HCT116 (cell line): ENCODE results near the gene NDUFA7. TPM values are rescaled to one million over a fixed set of nuclear protein-coding genes. Genes with fewer than 3 reads are reported as not detected.
"Not testable (repeated sequence)": the region's sequence is repeated elsewhere in the genome, so short reads cannot be mapped to it uniquely, and the experiment has no call there.

Experiments used
- ATAC-seq: fragments of 200-7000 bp; cut with Tn5 transposase; 2 replicates; pipeline ENCODE4 v1.9.1; 2020; ENCODE audit warnings: mild to moderate bottlenecking, moderate library complexity
- BruUV-seq: library from RNA; stranded (reverse); fragments of 400-500 nt; replicated peaks from 2 replicates; lab custom pipeline; 2021; lab: Mats Ljungman, UMichigan
- CTCF ChIA-PET: fragments of 300-600 bp; sonication (Branson Sonifier 250); formaldehyde crosslinking; loops from one replicate; lab custom pipeline; 2021; ENCODE audit warnings: antibody characterized with exemption; lab: Charles Lee
- POLR2A ChIA-PET: fragments of 300-600, 350-600 bp; sonication (Branson Sonifier 250); formaldehyde crosslinking; loops from one replicate; lab custom pipeline; 2021; ENCODE audit warnings: antibody characterized with exemption; lab: Charles Lee
- RAD21 ChIA-PET, 2 experiments: fragments of 300-600 bp; sonication (Branson Sonifier 250); formaldehyde crosslinking; loops; one replicate each; lab custom pipeline; 2023; ENCODE audit warnings: low total read pairs in 2 of 2; ENCODE audit not compliant: uncharacterized antibody in 2 of 2, unreplicated experiment in 2 of 2, low non-redundant PET in 1 of 2; lab: Charles Lee
- DNase-seq: peaks from one replicate; pipeline ENCODE4 v3.0.0-alpha.2; 2010; ENCODE audit warnings: low read depth, low spot score
- H2AFZ ChIP-seq: fragments of 200-600 bp; shearing (Covaris generic), sonication (generic); 2 replicates; pipeline ENCODE4 v1.6.1; 2017; ENCODE audit warnings: low read depth, mixed run types, mixed read lengths, antibody characterized with exemption, low read length; ENCODE audit not compliant: poor library complexity, severe bottlenecking
- H3K27ac ChIP-seq: 2 replicates; pipeline ENCODE4 v1.5.1; 2012; ENCODE audit warnings: low read depth, low read length
- H3K27me3 ChIP-seq: fragments of 200-600 bp; sonication (generic); 2 replicates; pipeline ENCODE4 v1.6.1; 2016; ENCODE audit warnings: mixed run types, low read length, mixed read lengths; ENCODE audit not compliant: insufficient read depth
- H3K36me3 ChIP-seq, 2 experiments: fragments of 200-500 bp in 1 of 2; fragments of 200-600 bp in 1 of 2; sonication (Bioruptor generic) in 1 of 2; sonication (generic) in 1 of 2; 2 replicates each; pipeline versions ENCODE4 v1.5.1 to v1.6.1; 2014 to 2016; ENCODE audit warnings: low read length in 2 of 2, inconsistent platforms in 1 of 2, mixed read lengths in 1 of 2, mixed run types in 1 of 2; ENCODE audit not compliant: insufficient read depth in 2 of 2, control insufficient read depth in 1 of 2
- H3K4me1 ChIP-seq, 2 experiments: fragments of 200-600 bp in 1 of 2; sonication (generic) in 1 of 2; 2 replicates each; pipeline versions ENCODE4 v1.5.1 to v1.6.1; 2012 to 2017; ENCODE audit warnings: low read length in 2 of 2, inconsistent platforms in 1 of 2, mild to moderate bottlenecking in 1 of 2, mixed read lengths in 1 of 2, mixed run types in 1 of 2, moderate library complexity in 1 of 2; ENCODE audit not compliant: insufficient read depth in 2 of 2, control insufficient read depth in 1 of 2
- H3K4me2 ChIP-seq: fragments of 200-600 bp; sonication (generic); 2 replicates; pipeline ENCODE4 v1.6.1; 2017; ENCODE audit warnings: mixed run types, low read length, mixed read lengths
- H3K4me3 ChIP-seq, 2 experiments: fragments of 200-600 bp in 1 of 2; sonication (generic) in 1 of 2; replicated peaks in 1 of 2; 2 replicates each; pipeline ENCODE4 v1.5.1; 2011 to 2016; ENCODE audit warnings: low read length in 2 of 2, control low read depth in 1 of 2, low read depth in 1 of 2, mild to moderate bottlenecking in 1 of 2, mixed read lengths in 1 of 2, mixed run types in 1 of 2
- H3K79me2 ChIP-seq: fragments of 200-600 bp; sonication (generic); 2 replicates; pipeline ENCODE4 v1.6.1; 2017; ENCODE audit warnings: mild to moderate bottlenecking, mixed run types, low read length, moderate library complexity, mixed read lengths; ENCODE audit not compliant: insufficient read depth
- H3K9ac ChIP-seq: fragments of 200-600 bp; sonication (generic); 2 replicates; pipeline ENCODE4 v1.6.1; 2016; ENCODE audit warnings: low read length, mixed read lengths
- H3K9me2 ChIP-seq: fragments of 200-600 bp; sonication (generic), shearing (Covaris generic); 2 replicates; pipeline ENCODE4 v1.6.1; 2017; ENCODE audit warnings: mixed run types, mild to moderate bottlenecking, moderate library complexity; ENCODE audit not compliant: insufficient read depth
- H3K9me3 ChIP-seq, 2 experiments: fragments of 200-500 bp in 1 of 2; fragments of 200-600 bp in 1 of 2; sonication (Bioruptor generic) in 1 of 2; sonication (generic) in 1 of 2; 2 replicates each; pipeline ENCODE4 v1.6.1; 2014 to 2017; ENCODE audit warnings: low read length in 2 of 2, mixed read lengths in 2 of 2, inconsistent platforms in 1 of 2, low read depth in 1 of 2, mild to moderate bottlenecking in 1 of 2, mixed run types in 1 of 2, moderate library complexity in 1 of 2; ENCODE audit not compliant: control insufficient read depth in 1 of 2, insufficient read depth in 1 of 2
- H4K20me1 ChIP-seq: fragments of 200-600 bp; sonication (generic), shearing (Covaris generic); 2 replicates; pipeline ENCODE4 v1.6.1; 2017; ENCODE audit warnings: mixed run types, mild to moderate bottlenecking, moderate library complexity; ENCODE audit not compliant: insufficient read depth
- CEBPB ChIP-seq: IDR thresholded peaks from 2 replicates; pipeline ENCODE4 v1.6.1; 2012; ENCODE audit warnings: low read depth
- ELF1 ChIP-seq: IDR thresholded peaks from 2 replicates; pipeline ENCODE4 v1.6.1; 2012; ENCODE audit warnings: low read depth, borderline replicate concordance
- FOSL1 ChIP-seq: IDR thresholded peaks from 2 replicates; pipeline ENCODE4 v1.6.1; 2012; ENCODE audit warnings: low read depth
- POLR2AphosphoS5 ChIP-seq: IDR thresholded peaks from 2 replicates; pipeline ENCODE4 v1.6.1; 2011; ENCODE audit warnings: mild to moderate bottlenecking, low read depth, low read length, moderate library complexity
- SIN3A ChIP-seq: IDR thresholded peaks from 2 replicates; pipeline ENCODE4 v1.6.1; 2012; ENCODE audit warnings: low read depth
- YY1 ChIP-seq: IDR thresholded peaks from 2 replicates; pipeline ENCODE4 v1.6.1; 2011; ENCODE audit warnings: low read length, low read depth, moderate library complexity, mild to moderate bottlenecking; ENCODE audit not compliant: insufficient replicate concordance; ENCODE audit errors: extremely low read depth
- ZNF274 ChIP-seq: fragments of 200-500 bp; sonication (Bioruptor generic); IDR thresholded peaks from 2 replicates; pipeline ENCODE4 v1.6.1; 2014; ENCODE audit warnings: mild to moderate bottlenecking, low read depth, low read length, inconsistent platforms
- intact Hi-C: fragments of 100-400 bp; cut with micrococcal nuclease; formaldehyde crosslinking; loops from 2 replicates; pipeline ENCODE4 v1.10.0; 2022
- total RNA-seq: library from RNA; stranded (reverse); gene quantifications from one replicate; pipeline ENCODE4 v1.2.1, GENCODE V29; 2021; ENCODE audit not compliant: unreplicated experiment
- TF ChIP-seq, protein P1 (sequence below): IDR thresholded peaks from 2 replicates; pipeline ENCODE4 v1.6.1; 2012; ENCODE audit warnings: low read depth
- TF ChIP-seq, protein P2 (sequence below): IDR thresholded peaks from 2 replicates; pipeline ENCODE4 v1.6.1; 2011; ENCODE audit warnings: mild to moderate bottlenecking, low read length, moderate library complexity; ENCODE audit not compliant: insufficient replicate concordance; ENCODE audit errors: extremely low read depth
- TF ChIP-seq, protein P3 (sequence below): IDR thresholded peaks from 2 replicates; pipeline ENCODE4 v1.6.1; 2012
- TF ChIP-seq, protein P4 (sequence below): IDR thresholded peaks from 2 replicates; pipeline ENCODE4 v1.6.1; 2012

NDUFA7 gene
- total RNA-seq, 1 experiment from 2014 or later, result 86.9 TPM

DNA sequence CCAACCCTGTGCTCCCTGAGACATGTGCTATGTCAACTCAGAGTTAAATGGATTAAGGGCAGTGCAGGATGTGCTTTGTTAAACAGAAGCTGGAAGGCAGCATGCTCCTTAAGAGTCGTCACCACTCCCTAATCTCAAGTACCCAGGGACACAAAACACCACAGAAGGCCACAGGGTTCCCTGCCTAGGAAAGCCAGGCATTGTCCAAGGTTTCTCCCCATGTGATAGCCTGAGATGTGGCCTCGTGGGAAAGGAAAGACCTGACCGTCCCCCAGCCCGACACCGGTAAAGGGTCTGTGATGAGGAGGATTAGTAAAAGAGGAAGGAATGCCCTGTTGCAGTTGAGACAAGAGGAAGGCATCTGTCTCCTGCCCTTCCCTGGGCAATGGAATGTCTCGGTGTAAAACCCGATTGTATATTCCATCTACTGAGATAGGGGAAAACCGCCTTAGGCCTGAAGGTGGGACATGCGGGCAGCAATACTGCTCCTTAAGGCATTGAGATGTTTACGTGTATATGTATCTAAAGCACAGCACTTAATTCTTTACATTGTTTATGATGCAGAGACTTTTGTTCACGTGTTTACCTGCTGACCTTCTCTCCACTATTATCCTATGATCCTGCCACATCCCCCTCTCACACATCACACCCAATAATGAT lies 6.1 kb downstream of the NDUFA7 start:
- H3K9me2 ChIP-seq, H3K27me3 ChIP-seq, ATAC-seq, H3K27ac ChIP-seq, H3K4me3 ChIP-seq, H3K9ac ChIP-seq, CTCF ChIA-PET, H3K4me2 ChIP-seq, DNase-seq, H2AFZ ChIP-seq, intact Hi-C loops, H3K9me3 ChIP-seq, RAD21 ChIA-PET, BruUV-seq, H4K20me1 ChIP-seq: not testable (repeated sequence)
- Histone ChIP-seq H3K36me3 (peaks cover 19 to 40% of the 10 kb centered on the region in 2 experiments; a peak in 3 of 4 replicates), H3K79me2 (peaks cover 29% of the 10 kb centered on the region), H3K4me1 (peaks cover 4 to 13% of the 10 kb centered on the region in 2 experiments; a peak in 3 of 4 replicates)
- POLR2A ChIA-PET, result interaction anchor here (0.7 kb wide), 2 partner anchors 48 to 1560 kb away, joined by 3 to 4 read pairs; no protein-coding TSS in a partner anchor

DNA sequence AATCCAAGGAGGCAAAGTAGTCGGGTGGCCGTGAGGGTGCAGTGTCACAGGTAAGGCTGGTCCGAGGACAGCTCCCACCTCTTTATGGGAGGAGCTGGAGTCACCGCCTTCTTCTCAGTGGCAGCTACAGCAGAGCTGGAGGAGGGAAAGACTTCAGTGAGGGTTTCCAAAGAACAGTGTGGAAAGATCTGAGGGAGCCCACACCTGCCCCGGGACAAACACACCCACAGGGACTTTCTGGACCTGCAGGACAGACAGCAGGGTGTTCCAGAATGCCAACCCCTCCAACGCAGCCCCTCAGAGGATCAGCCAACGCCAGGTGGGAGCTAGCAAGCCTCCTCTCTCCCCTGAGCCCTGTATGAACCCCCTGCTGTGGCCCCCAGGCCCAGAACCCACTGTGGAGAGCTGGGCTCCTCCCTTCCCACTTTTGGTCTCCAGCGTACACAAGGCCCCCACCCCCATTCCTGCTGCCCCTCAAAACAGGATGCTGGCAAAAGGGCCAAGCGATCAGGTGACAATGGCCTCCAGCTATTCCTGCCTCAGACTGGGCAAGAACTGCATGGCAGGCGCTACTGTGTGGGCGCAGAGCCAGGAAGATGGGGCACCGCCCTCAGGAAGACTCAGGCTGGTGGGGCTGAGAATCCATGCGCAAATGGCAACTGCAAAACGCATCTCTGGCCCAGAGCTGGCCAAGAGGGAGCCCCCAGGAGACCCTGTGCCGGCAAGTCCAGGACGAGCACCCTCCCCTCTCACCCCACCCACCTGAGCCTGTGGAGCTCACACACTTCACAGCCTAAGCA lies 9.5 kb downstream of the NDUFA7 start:
- ATAC-seq (no peak), DNase-seq (no peak)
- no peaks in the 10 kb centered on the region for H3K27me3 ChIP-seq
- peaks cover 6 to 35% of the 10 kb centered on the region in 2 experiments for H3K4me1 ChIP-seq
- H2AFZ ChIP-seq, result no peak overlapping the region
- H3K79me2 ChIP-seq, result peaks cover 13% of the 10 kb centered on the region
- H3K36me3 ChIP-seq, result peaks cover 19 to 36% of the 10 kb centered on the region in 2 experiments; a peak in 3 of 4 replicates
- H3K27ac ChIP-seq, result no peak overlapping the region
- intact Hi-C loops, result no loop called here
- H3K9me3 ChIP-seq, result no peaks in the 10 kb centered on the region
- ChIA-PET RAD21 (no interaction called here), POLR2A (interaction anchor here (1.2 kb wide), 1 partner anchor 10 kb away, joined by 4 read pairs; the partner anchor contains the start of genes NDUFA7 and RPS28), CTCF (no interaction called here)
- H3K9me2 ChIP-seq, result no peaks in the 10 kb centered on the region
- no TSS peak for BruUV-seq
- no peak overlapping the region for H3K4me3 ChIP-seq
- H4K20me1 ChIP-seq, result no peaks in the 10 kb centered on the region
- no peak overlapping the region for H3K9ac ChIP-seq
- H3K4me2 ChIP-seq, result no peak overlapping the region
- TF ChIP-seq SIN3A, result no peak
- TF ChIP-seq POLR2AphosphoS5, result no peak
- TF ChIP-seq ZNF274, result no peak
- TF ChIP-seq YY1, result no peak
- TF ChIP-seq, protein P1, sequence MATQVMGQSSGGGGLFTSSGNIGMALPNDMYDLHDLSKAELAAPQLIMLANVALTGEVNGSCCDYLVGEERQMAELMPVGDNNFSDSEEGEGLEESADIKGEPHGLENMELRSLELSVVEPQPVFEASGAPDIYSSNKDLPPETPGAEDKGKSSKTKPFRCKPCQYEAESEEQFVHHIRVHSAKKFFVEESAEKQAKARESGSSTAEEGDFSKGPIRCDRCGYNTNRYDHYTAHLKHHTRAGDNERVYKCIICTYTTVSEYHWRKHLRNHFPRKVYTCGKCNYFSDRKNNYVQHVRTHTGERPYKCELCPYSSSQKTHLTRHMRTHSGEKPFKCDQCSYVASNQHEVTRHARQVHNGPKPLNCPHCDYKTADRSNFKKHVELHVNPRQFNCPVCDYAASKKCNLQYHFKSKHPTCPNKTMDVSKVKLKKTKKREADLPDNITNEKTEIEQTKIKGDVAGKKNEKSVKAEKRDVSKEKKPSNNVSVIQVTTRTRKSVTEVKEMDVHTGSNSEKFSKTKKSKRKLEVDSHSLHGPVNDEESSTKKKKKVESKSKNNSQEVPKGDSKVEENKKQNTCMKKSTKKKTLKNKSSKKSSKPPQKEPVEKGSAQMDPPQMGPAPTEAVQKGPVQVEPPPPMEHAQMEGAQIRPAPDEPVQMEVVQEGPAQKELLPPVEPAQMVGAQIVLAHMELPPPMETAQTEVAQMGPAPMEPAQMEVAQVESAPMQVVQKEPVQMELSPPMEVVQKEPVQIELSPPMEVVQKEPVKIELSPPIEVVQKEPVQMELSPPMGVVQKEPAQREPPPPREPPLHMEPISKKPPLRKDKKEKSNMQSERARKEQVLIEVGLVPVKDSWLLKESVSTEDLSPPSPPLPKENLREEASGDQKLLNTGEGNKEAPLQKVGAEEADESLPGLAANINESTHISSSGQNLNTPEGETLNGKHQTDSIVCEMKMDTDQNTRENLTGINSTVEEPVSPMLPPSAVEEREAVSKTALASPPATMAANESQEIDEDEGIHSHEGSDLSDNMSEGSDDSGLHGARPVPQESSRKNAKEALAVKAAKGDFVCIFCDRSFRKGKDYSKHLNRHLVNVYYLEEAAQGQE, result no peak
- TF ChIP-seq, protein P2, sequence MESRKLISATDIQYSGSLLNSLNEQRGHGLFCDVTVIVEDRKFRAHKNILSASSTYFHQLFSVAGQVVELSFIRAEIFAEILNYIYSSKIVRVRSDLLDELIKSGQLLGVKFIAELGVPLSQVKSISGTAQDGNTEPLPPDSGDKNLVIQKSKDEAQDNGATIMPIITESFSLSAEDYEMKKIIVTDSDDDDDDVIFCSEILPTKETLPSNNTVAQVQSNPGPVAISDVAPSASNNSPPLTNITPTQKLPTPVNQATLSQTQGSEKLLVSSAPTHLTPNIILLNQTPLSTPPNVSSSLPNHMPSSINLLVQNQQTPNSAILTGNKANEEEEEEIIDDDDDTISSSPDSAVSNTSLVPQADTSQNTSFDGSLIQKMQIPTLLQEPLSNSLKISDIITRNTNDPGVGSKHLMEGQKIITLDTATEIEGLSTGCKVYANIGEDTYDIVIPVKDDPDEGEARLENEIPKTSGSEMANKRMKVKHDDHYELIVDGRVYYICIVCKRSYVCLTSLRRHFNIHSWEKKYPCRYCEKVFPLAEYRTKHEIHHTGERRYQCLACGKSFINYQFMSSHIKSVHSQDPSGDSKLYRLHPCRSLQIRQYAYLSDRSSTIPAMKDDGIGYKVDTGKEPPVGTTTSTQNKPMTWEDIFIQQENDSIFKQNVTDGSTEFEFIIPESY, result no peak
- no peak for TF ChIP-seq ELF1
- TF ChIP-seq, protein P3, sequence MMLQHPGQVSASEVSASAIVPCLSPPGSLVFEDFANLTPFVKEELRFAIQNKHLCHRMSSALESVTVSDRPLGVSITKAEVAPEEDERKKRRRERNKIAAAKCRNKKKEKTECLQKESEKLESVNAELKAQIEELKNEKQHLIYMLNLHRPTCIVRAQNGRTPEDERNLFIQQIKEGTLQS, result no peak
- TF ChIP-seq CEBPB, result no peak
- TF ChIP-seq, protein P4, sequence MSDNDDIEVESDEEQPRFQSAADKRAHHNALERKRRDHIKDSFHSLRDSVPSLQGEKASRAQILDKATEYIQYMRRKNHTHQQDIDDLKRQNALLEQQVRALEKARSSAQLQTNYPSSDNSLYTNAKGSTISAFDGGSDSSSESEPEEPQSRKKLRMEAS, result no peak
- TF ChIP-seq FOSL1, result no peak
